ENCODE measurements around the gene SLC4A11. TPM values are rescaled to one million over a fixed set of nuclear protein-coding genes. Genes with fewer than 3 reads are reported as not detected.

SLC4A11 gene
- total and polyA plus RNA-seq, 10 of the 15 experiments (the other 5 are each of a cell fraction or from before 2014, with no cell fraction given): 0.07 to 2.3 (median 1.1) TPM

GRCh38 chr20:3283222-3283820 is 44.3 kb upstream of the SLC4A11 start:
- no peaks in the 10 kb centered on the region for H3K36me3 ChIP-seq (ENCODE audit: control insufficient read depth in 2 of 2, insufficient read depth in 2 of 2, low read length in 1 of 2)
- POLR2A ChIA-PET: no interaction called here
- H3K79me2 ChIP-seq (ENCODE audit: control insufficient read depth, insufficient read depth, low read length): no peaks in the 10 kb centered on the region
- H3K27ac ChIP-seq (ENCODE audit: control insufficient read depth, insufficient read depth): no peak overlapping the region
- CTCF ChIA-PET: no interaction called here
- H3K9me3 ChIP-seq (replicated peaks; ENCODE audit: control insufficient read depth, insufficient read depth, low read length): no peaks in the 10 kb centered on the region
- H2AFZ ChIP-seq (ENCODE audit: control insufficient read depth, low read depth, low read length): no peak overlapping the region
- DNase-seq (ENCODE audit: low read depth, low spot score) (no peak), ATAC-seq (no peak), FAIRE-seq (no peak)
- intact Hi-C loops (cut with micrococcal nuclease; ENCODE audit: unreplicated experiment) (no loop called here), in situ Hi-C loops (cut with MboI) (no loop called here)
- H4K20me1 ChIP-seq (ENCODE audit: control insufficient read depth, insufficient read depth): no peaks in the 10 kb centered on the region
- H3K4me1 ChIP-seq (ENCODE audit: control insufficient read depth, insufficient read depth, low read length): no peaks in the 10 kb centered on the region
- 54% methylated on average over 7 of the region's 7 CpGs for WGBS (ENCODE audit: insufficient coverage, insufficient replicate concordance, low lambda C conversion rate, missing lambda C conversion rate)
- H3K9ac ChIP-seq (ENCODE audit: control insufficient read depth, insufficient read depth, low read length): no peak overlapping the region
- BruUV-seq (replicated peaks): no TSS peak
- SMC1A ChIA-PET (ENCODE audit: uncharacterized antibody, unreplicated experiment): no interaction called here
- H3K4me3 ChIP-seq: no peak overlapping the region
- TF ChIP-seq DPF2 (IDR thresholded peaks at IDR 0.05): no peak
- no peak overlapping the region for H3K4me2 ChIP-seq (ENCODE audit: control insufficient read depth, insufficient read depth)
- no peaks in the 10 kb centered on the region for H3K27me3 ChIP-seq (replicated peaks in 1 of 2; ENCODE audit: control insufficient read depth in 2 of 2, insufficient read depth in 2 of 2, low read length in 1 of 2)
- RAD21 ChIA-PET (ENCODE audit: unreplicated experiment): no interaction called here

- H3K79me2 ChIP-seq (ENCODE audit: control insufficient read depth, insufficient read depth, low read length): no peaks in the 10 kb centered on the region
- no peak for FAIRE-seq
- no peaks in the 10 kb centered on the region for H4K20me1 ChIP-seq (ENCODE audit: control insufficient read depth, insufficient read depth)
- H2AFZ ChIP-seq (ENCODE audit: control insufficient read depth, low read depth, low read length): no peak overlapping the region
- H3K4me3 ChIP-seq: no peak overlapping the region
- SMC1A ChIA-PET (ENCODE audit: uncharacterized antibody, unreplicated experiment): interaction anchor here (0.9 kb wide), 1 partner anchor 34 kb away, joined by 3 read pairs; no protein-coding TSS in a partner anchor
- POLR2A ChIA-PET: no interaction called here
- no peaks in the 10 kb centered on the region for H3K27me3 ChIP-seq (replicated peaks in 1 of 2; ENCODE audit: control insufficient read depth in 2 of 2, insufficient read depth in 2 of 2, low read length in 1 of 2)
- in situ Hi-C loops (cut with MboI) (no loop called here), intact Hi-C loops (cut with micrococcal nuclease; ENCODE audit: unreplicated experiment) (no loop called here)
- CTCF ChIA-PET: no interaction called here
- DNase-seq (ENCODE audit: low read depth, low spot score): no peak
- BruUV-seq (replicated peaks): no TSS peak
- RAD21 ChIA-PET (ENCODE audit: unreplicated experiment): interaction anchor here (1.0 kb wide), 1 partner anchor 118 kb away, joined by 3 read pairs; no protein-coding TSS in a partner anchor
- H3K4me2 ChIP-seq (ENCODE audit: control insufficient read depth, insufficient read depth): no peak overlapping the region
- H3K27ac ChIP-seq (ENCODE audit: control insufficient read depth, insufficient read depth): no peak overlapping the region
- no peaks in the 10 kb centered on the region for H3K4me1 ChIP-seq (ENCODE audit: control insufficient read depth, insufficient read depth, low read length)
- no peak overlapping the region for H3K9ac ChIP-seq (ENCODE audit: control insufficient read depth, insufficient read depth, low read length)
- ATAC-seq: no peak
- H3K9me3 ChIP-seq (replicated peaks; ENCODE audit: control insufficient read depth, insufficient read depth, low read length): no peaks in the 10 kb centered on the region
- 57% methylated on average over 6 of the region's 6 CpGs for WGBS (ENCODE audit: insufficient coverage, insufficient replicate concordance, low lambda C conversion rate, missing lambda C conversion rate)
- H3K36me3 ChIP-seq (ENCODE audit: control insufficient read depth in 2 of 2, insufficient read depth in 2 of 2, low read length in 1 of 2): no peaks in the 10 kb centered on the region
- TF ChIP-seq ELK1 (IDR thresholded peaks at IDR 0.05; ENCODE audit: low read depth, low read length): no peak
- no peak for TF ChIP-seq YY1 (IDR thresholded peaks at IDR 0.05; ENCODE audit: low read depth, low read length)
- no peak for TF ChIP-seq SIX5 (IDR thresholded peaks at IDR 0.05; ENCODE audit: low read depth, low read length, severe bottlenecking)
- TF ChIP-seq ZNF384 (IDR thresholded peaks at IDR 0.05; ENCODE audit: borderline replicate concordance, low read depth, low read length): no peak
- no peak for TF ChIP-seq ATF2 (IDR thresholded peaks at IDR 0.05; ENCODE audit: low read length)
- TF ChIP-seq CHD4 (IDR thresholded peaks at IDR 0.05): no peak
- no peak for TF ChIP-seq BRCA1 (IDR thresholded peaks at IDR 0.05; ENCODE audit: low read depth, low read length)
- TF ChIP-seq KLF5 (IDR thresholded peaks at IDR 0.05; ENCODE audit: partially characterized antibody): no peak
These were observed 43.6 kb upstream of the SLC4A11 start for GRCh38 chr20:3282271-3283221.

Data from GM12878 (cell line).